ENCODE data around the gene ATP6AP1.

ATP6AP1 gene

DNA sequence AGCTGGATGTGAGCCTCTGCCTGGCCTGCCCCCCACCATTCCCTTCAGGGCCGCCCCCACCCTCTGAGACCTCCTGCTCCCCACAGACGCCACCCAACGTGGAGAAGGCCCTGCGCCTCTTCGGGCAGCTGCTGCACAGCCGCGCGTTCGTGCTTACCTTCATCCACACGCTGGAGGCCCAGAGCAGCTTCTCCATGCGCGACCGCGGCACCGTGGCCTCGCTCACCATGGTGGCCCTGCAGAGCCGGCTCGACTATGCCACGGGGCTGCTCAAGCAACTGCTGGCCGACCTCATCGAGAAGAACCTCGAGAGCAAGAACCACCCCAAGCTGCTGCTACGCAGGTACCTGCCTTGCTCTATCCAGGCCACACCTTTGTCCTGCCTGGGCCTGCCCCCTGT is 39.7 kb downstream of the ATP6AP1 start:
- Mint-ChIP-seq H3K27me3 (ENCODE audit: low read depth) (no peaks in the 10 kb centered on the region), H3K4me3 (no peak overlapping the region), H3K9me3 (peaks cover under 1% of the 10 kb centered on the region), H3K4me1 (no peaks in the 10 kb centered on the region), H3K27ac (no peak overlapping the region), H3K36me3 (ENCODE audit: low read depth) (peaks cover 18% of the 10 kb centered on the region)
- TF ChIP-seq, protein P1, sequence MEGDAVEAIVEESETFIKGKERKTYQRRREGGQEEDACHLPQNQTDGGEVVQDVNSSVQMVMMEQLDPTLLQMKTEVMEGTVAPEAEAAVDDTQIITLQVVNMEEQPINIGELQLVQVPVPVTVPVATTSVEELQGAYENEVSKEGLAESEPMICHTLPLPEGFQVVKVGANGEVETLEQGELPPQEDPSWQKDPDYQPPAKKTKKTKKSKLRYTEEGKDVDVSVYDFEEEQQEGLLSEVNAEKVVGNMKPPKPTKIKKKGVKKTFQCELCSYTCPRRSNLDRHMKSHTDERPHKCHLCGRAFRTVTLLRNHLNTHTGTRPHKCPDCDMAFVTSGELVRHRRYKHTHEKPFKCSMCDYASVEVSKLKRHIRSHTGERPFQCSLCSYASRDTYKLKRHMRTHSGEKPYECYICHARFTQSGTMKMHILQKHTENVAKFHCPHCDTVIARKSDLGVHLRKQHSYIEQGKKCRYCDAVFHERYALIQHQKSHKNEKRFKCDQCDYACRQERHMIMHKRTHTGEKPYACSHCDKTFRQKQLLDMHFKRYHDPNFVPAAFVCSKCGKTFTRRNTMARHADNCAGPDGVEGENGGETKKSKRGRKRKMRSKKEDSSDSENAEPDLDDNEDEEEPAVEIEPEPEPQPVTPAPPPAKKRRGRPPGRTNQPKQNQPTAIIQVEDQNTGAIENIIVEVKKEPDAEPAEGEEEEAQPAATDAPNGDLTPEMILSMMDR (IDR thresholded peaks at IDR 0.05; ENCODE audit: unreplicated experiment in 3 of 3): no peak

DNA sequence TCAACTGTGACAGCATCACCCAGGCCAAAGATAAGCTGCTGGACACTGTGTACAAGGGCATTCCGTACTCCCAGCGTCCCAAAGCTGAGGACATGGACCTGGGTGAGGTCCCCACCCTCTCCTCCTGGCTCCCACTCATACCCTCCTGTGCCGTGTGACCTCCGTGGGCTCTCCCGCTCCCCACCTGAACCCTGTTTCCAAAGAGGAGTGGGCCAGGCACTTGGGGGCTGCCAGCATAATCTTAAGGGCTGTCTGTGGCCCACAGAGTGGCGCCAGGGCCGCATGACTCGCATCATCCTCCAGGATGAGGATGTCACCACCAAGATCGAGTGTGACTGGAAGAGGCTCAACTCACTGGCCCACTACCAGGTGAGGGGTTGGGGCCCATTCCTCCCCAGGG is 40.6 kb downstream of the ATP6AP1 start:
- H3K4me1 Mint-ChIP-seq: no peaks in the 10 kb centered on the region
- H3K27me3 Mint-ChIP-seq (ENCODE audit: low read depth): no peaks in the 10 kb centered on the region
- H3K9me3 Mint-ChIP-seq: peaks cover 4% of the 10 kb centered on the region
- TF ChIP-seq, protein P1 (IDR thresholded peaks at IDR 0.05; ENCODE audit: unreplicated experiment in 3 of 3): no peak
- no peak overlapping the region for H3K27ac Mint-ChIP-seq
- H3K4me3 Mint-ChIP-seq: no peak overlapping the region
- peaks cover 25% of the 10 kb centered on the region for H3K36me3 Mint-ChIP-seq (ENCODE audit: low read depth)

DNA sequence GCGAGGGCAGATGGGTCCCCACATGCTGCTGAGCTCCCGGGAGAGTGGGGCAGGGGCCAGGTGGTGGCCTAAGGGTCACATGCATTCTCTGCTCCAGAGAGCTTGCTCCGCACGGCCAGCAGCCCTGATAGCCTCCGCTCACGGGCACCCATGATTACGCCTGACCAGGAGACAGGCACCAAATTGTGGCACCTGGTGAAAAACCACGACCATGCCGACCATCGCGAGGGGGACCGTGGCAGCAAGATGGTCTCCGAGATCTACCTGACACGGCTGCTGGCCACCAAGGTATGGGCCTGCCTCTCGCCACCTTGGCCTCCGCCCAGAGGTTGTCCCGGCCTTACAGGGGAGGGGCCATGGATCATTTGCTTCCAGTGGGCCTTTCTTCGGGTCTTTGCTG is 41.4 kb downstream of the ATP6AP1 start:
- Mint-ChIP-seq H3K4me3 (no peak overlapping the region), H3K36me3 (ENCODE audit: low read depth) (peaks cover 25% of the 10 kb centered on the region), H3K27ac (no peak overlapping the region), H3K27me3 (ENCODE audit: low read depth) (no peaks in the 10 kb centered on the region), H3K9me3 (peaks cover 4% of the 10 kb centered on the region), H3K4me1 (no peaks in the 10 kb centered on the region)
- TF ChIP-seq, protein P1 (IDR thresholded peaks at IDR 0.05; ENCODE audit: unreplicated experiment in 3 of 3): no peak

DNA sequence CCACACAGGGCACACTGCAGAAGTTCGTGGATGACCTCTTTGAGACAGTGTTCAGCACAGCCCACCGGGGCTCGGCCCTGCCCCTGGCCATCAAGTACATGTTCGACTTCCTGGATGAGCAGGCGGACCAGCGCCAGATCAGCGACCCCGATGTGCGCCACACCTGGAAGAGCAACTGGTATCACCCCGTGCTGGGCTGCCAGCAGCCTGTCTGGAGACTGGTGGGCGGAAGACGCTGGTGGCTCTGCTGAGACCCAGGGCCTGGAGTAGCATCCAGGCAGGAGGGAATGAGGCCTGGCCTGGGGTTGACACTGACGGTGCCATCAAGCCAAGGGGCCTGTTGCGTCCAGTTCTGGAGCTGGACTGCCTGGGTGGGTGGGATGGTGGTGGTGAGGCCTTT is 42.0 kb downstream of the ATP6AP1 start:
- peaks cover 1% of the 10 kb centered on the region for H3K4me1 Mint-ChIP-seq
- no peak overlapping the region for H3K4me3 Mint-ChIP-seq
- no peaks in the 10 kb centered on the region for H3K27me3 Mint-ChIP-seq (ENCODE audit: low read depth)
- H3K9me3 Mint-ChIP-seq: peaks cover 6% of the 10 kb centered on the region
- H3K36me3 Mint-ChIP-seq (ENCODE audit: low read depth): peaks cover 25% of the 10 kb centered on the region
- no peak overlapping the region for H3K27ac Mint-ChIP-seq
- TF ChIP-seq, protein P1 (IDR thresholded peaks at IDR 0.05; ENCODE audit: unreplicated experiment in 3 of 3): no peak

DNA sequence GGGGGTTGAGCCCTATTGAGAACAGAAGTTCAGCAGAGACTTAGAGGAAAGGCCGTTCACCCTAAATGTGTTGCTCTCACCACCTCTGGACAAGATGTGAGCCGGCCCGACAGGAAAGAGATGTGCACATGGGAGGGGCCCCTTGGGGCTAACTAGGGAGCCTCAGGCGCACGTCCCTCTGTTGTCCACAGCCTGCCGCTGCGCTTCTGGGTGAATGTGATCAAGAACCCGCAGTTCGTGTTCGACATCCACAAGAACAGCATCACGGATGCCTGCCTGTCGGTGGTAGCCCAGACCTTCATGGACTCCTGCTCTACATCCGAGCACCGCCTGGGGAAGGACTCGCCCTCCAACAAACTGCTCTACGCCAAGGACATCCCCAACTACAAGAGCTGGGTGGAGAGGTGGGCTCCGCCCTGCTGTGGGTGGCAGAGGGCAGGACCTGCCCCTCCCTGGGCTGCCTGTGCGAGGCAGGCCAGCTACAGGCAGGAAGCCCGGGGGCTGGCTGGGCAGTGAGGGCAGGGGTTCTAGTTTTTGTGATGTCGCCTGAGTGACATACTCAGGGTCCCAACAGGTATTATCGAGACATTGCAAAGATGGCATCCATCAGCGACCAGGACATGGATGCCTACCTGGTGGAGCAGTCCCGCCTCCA is 42.6 kb downstream of the ATP6AP1 start:
- TF ChIP-seq, protein P1 (IDR thresholded peaks at IDR 0.05; ENCODE audit: unreplicated experiment in 3 of 3): no peak
- peaks cover 4% of the 10 kb centered on the region for H3K4me1 Mint-ChIP-seq
- H3K4me3 Mint-ChIP-seq: no peak overlapping the region
- H3K27me3 Mint-ChIP-seq (ENCODE audit: low read depth): no peaks in the 10 kb centered on the region
- peaks cover 28% of the 10 kb centered on the region for H3K36me3 Mint-ChIP-seq (ENCODE audit: low read depth)
- H3K27ac Mint-ChIP-seq: no peak overlapping the region
- H3K9me3 Mint-ChIP-seq: peaks cover 9% of the 10 kb centered on the region
